ENCODE measurements around the gene FXYD1. TPM values are rescaled to one million over a fixed set of nuclear protein-coding genes. Genes with fewer than 3 reads are reported as not detected.

FXYD1 gene
- total and polyA plus RNA-seq, 2 experiments from 2014 or later = 1.5 to 26.8 TPM

- Histone ChIP-seq H3K27ac (ENCODE audit: low read depth) (no peak overlapping the region), H3K27me3 (ENCODE audit: insufficient read depth) (no peaks in the 10 kb centered on the region), H3K4me2 (no peak overlapping the region), H3K4me3 (no peak overlapping the region), H3K4me1 (ENCODE audit: insufficient read depth) (peaks cover 7% of the 10 kb centered on the region), H2AFZ (no peak overlapping the region), H3K9me2 (ENCODE audit: insufficient read depth) (no peaks in the 10 kb centered on the region), H4K20me1 (replicated peaks; ENCODE audit: insufficient read depth) (no peaks in the 10 kb centered on the region), H3F3A (replicated peaks; ENCODE audit: low read depth) (no peaks in the 10 kb centered on the region), H3K79me2 (replicated peaks; ENCODE audit: insufficient read depth) (no peaks in the 10 kb centered on the region), H3K36me3 (ENCODE audit: insufficient read depth) (no peaks in the 10 kb centered on the region)
- no peak for DNase-seq (ENCODE audit: low spot score)
- Mint-ChIP-seq H3K36me3 (ENCODE audit: low read depth) (no peaks in the 10 kb centered on the region), H3K4me3 (no peak overlapping the region; the same call in 2 of the 3 replicates), H3K4me1 (peaks cover 18% of the 10 kb centered on the region; the same call in 2 of the 3 replicates), H3K9me3 (no peaks in the 10 kb centered on the region), H3K27me3 (ENCODE audit: insufficient read depth, low read depth, poor library complexity) (peaks cover 4% of the 10 kb centered on the region), H3K27ac (no peak overlapping the region; the same call in 1 of the 2 replicates)
- ATAC-seq = no peak
- TF ChIP-seq CREB1 (CRISPR knock-in tag; IDR thresholded peaks at IDR 0.05; ENCODE audit: low read depth) (no peak), ZNF462 (CRISPR knock-in tag; IDR thresholded peaks at IDR 0.05) (no peak), ZNF114 (CRISPR knock-in tag; IDR thresholded peaks at IDR 0.05) (no peak), EZH2 (IDR thresholded peaks at IDR 0.05; ENCODE audit: low read depth, unreplicated experiment) (no peak), CTCF (conservative IDR thresholded peaks at IDR 0.05; ENCODE audit: low read depth in 2 of 2) (no peak), EZH2phosphoT487 (IDR thresholded peaks at IDR 0.05; ENCODE audit: unreplicated experiment) (no peak), POLR2AphosphoS5 (IDR thresholded peaks at IDR 0.05; ENCODE audit: low read depth) (no peak), NANOG (IDR thresholded peaks at IDR 0.05; ENCODE audit: borderline replicate concordance) (no peak), ZNF331 (CRISPR knock-in tag; IDR thresholded peaks at IDR 0.05; ENCODE audit: low read depth) (no peak), STAT1 (IDR thresholded peaks at IDR 0.05; ENCODE audit: unreplicated experiment) (no peak), JUNB (IDR thresholded peaks at IDR 0.05; ENCODE audit: unreplicated experiment) (no peak)
- TF ChIP-seq, protein P1, sequence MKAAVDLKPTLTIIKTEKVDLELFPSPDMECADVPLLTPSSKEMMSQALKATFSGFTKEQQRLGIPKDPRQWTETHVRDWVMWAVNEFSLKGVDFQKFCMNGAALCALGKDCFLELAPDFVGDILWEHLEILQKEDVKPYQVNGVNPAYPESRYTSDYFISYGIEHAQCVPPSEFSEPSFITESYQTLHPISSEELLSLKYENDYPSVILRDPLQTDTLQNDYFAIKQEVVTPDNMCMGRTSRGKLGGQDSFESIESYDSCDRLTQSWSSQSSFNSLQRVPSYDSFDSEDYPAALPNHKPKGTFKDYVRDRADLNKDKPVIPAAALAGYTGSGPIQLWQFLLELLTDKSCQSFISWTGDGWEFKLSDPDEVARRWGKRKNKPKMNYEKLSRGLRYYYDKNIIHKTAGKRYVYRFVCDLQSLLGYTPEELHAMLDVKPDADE (IDR thresholded peaks at IDR 0.05) = no peak
- TF ChIP-seq, protein P2, sequence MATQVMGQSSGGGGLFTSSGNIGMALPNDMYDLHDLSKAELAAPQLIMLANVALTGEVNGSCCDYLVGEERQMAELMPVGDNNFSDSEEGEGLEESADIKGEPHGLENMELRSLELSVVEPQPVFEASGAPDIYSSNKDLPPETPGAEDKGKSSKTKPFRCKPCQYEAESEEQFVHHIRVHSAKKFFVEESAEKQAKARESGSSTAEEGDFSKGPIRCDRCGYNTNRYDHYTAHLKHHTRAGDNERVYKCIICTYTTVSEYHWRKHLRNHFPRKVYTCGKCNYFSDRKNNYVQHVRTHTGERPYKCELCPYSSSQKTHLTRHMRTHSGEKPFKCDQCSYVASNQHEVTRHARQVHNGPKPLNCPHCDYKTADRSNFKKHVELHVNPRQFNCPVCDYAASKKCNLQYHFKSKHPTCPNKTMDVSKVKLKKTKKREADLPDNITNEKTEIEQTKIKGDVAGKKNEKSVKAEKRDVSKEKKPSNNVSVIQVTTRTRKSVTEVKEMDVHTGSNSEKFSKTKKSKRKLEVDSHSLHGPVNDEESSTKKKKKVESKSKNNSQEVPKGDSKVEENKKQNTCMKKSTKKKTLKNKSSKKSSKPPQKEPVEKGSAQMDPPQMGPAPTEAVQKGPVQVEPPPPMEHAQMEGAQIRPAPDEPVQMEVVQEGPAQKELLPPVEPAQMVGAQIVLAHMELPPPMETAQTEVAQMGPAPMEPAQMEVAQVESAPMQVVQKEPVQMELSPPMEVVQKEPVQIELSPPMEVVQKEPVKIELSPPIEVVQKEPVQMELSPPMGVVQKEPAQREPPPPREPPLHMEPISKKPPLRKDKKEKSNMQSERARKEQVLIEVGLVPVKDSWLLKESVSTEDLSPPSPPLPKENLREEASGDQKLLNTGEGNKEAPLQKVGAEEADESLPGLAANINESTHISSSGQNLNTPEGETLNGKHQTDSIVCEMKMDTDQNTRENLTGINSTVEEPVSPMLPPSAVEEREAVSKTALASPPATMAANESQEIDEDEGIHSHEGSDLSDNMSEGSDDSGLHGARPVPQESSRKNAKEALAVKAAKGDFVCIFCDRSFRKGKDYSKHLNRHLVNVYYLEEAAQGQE (IDR thresholded peaks at IDR 0.05; ENCODE audit: unreplicated experiment) = no peak
These were observed 12.6 kb upstream of the FXYD1 start for GRCh38 chr19:35125749-35126623.
